Natural killer cell (primary cell): ENCODE results near the gene NRCAM. TPM values are rescaled to one million over a fixed set of nuclear protein-coding genes. Genes with fewer than 3 reads are reported as not detected.

Source experiments
- ATAC-seq, 3 donors: fragments of 150-1000 bp in 2 of 3; fragments of 200-7000 bp in 1 of 3; cut with Tn5 transposase; 1 replicate in 1 of 3; 2 replicates in 2 of 3; pipeline ENCODE4 v1.10.0; 2021; ENCODE audit warnings: mild to moderate bottlenecking in 2 of 3, moderate library complexity in 2 of 3
- DNase-seq, 2 donors: peaks; one replicate each; pipeline versions ENCODE4 v3.0.0 to v3.0.0-alpha.2; 2013 to 2021; ENCODE audit warnings: mixed read lengths in 1 of 2
- H3K27ac ChIP-seq: one replicate; pipeline ENCODE4 v1.5.1; 2013; ENCODE audit warnings: mild to moderate bottlenecking, low read length
- H3K27me3 ChIP-seq: one replicate; pipeline ENCODE4 v1.6.1; 2013; ENCODE audit warnings: low read length; ENCODE audit not compliant: control insufficient read depth, insufficient read depth
- H3K36me3 ChIP-seq: one replicate; pipeline ENCODE4 v1.6.1; 2013; ENCODE audit warnings: low read length; ENCODE audit not compliant: control insufficient read depth, insufficient read depth
- H3K4me1 ChIP-seq: one replicate; pipeline ENCODE4 v1.6.1; 2013; ENCODE audit warnings: low read length; ENCODE audit not compliant: control insufficient read depth, insufficient read depth
- H3K4me3 ChIP-seq: one replicate; pipeline ENCODE4 v1.5.1; 2013; ENCODE audit warnings: low read length
- H3K9me3 ChIP-seq: one replicate; pipeline ENCODE4 v1.6.1; 2013; ENCODE audit warnings: low read length; ENCODE audit not compliant: control insufficient read depth, insufficient read depth
- H3K27ac Mint-ChIP-seq, 2 donors: one replicate each; pipeline ENCODE4 v1.8.0; 2022; ENCODE audit warnings: mild to moderate bottlenecking in 2 of 2, mixed read lengths in 2 of 2, moderate library complexity in 1 of 2
- H3K27me3 Mint-ChIP-seq, 2 donors: one replicate each; pipeline ENCODE4 v1.8.0; 2022; ENCODE audit warnings: low read depth in 2 of 2, mixed read lengths in 2 of 2
- H3K36me3 Mint-ChIP-seq: one replicate; pipeline ENCODE4 v1.8.0; 2022; ENCODE audit warnings: mixed read lengths
- H3K4me1 Mint-ChIP-seq, 2 donors: one replicate each; pipeline ENCODE4 v1.8.0; 2022; ENCODE audit warnings: mixed read lengths in 2 of 2
- H3K4me3 Mint-ChIP-seq: one replicate; pipeline ENCODE4 v1.8.0; 2022; ENCODE audit warnings: mild to moderate bottlenecking, moderate library complexity, mixed read lengths
- H3K9me3 Mint-ChIP-seq, 2 donors: one replicate each; pipeline ENCODE4 v1.8.0; 2022; ENCODE audit warnings: mixed read lengths in 2 of 2
- WGBS: methylation state at CpG from one replicate; pipeline ENCODE4 v1.1.7; 2013; ENCODE audit warnings: missing lambda C conversion rate; ENCODE audit not compliant: insufficient coverage; 5-methylcytosine and 5-hydroxymethylcytosine counted together
- intact Hi-C: fragments of 100-400 bp; cut with micrococcal nuclease; formaldehyde crosslinking; loops from one replicate; pipeline ENCODE4 v1.14.2; 2022
- total RNA-seq, 4 donors: library from RNA; stranded (reverse); fragments of 120-200 nt in 1 of 4; gene quantifications; one replicate each; pipeline versions ENCODE4 v1.2.3 to v1.2.4, GENCODE V29; 2013 to 2022
- TF ChIP-seq, protein P1 (sequence below): fragments of 200-600 bp; IDR thresholded peaks from one replicate; pipeline ENCODE4 v1.8.0; 2022; ENCODE audit warnings: antibody characterized with exemption

Gene NRCAM
- total RNA-seq, 3 donors from 2014 or later (not counting 1 experiment from before 2014, with no cell fraction given), result 0.27 to 0.95 (median 0.52) TPM

DNA sequence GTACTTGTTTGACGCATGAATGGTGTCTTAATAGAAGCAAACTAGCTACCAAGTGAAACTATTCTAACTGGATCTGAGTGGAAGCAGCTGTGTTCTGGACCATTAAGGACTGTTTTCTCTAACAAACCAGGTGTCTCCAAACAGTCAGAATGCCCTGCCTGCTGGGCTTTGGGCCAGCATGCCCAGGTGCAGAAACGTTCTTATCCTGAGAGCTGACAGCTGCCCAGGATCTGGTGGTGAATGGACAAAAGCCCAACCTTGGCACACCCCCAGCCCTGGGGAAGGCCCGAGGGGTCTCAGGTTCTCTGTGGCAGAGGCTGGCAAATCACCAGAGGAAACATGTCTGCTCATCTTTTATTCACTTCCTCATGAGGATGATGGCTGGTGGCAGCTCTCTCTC is 277.8 kb downstream of the NRCAM start:
- Histone ChIP-seq H3K4me1 (no peaks in the 10 kb centered on the region), H3K27me3 (peaks cover 3% of the 10 kb centered on the region), H3K9me3 (no peaks in the 10 kb centered on the region), H3K4me3 (no peak overlapping the region), H3K27ac (no peak overlapping the region), H3K36me3 (no peaks in the 10 kb centered on the region)
- WGBS, result 57% methylated on average over 3 of the region's 3 CpGs
- TF ChIP-seq, protein P1, sequence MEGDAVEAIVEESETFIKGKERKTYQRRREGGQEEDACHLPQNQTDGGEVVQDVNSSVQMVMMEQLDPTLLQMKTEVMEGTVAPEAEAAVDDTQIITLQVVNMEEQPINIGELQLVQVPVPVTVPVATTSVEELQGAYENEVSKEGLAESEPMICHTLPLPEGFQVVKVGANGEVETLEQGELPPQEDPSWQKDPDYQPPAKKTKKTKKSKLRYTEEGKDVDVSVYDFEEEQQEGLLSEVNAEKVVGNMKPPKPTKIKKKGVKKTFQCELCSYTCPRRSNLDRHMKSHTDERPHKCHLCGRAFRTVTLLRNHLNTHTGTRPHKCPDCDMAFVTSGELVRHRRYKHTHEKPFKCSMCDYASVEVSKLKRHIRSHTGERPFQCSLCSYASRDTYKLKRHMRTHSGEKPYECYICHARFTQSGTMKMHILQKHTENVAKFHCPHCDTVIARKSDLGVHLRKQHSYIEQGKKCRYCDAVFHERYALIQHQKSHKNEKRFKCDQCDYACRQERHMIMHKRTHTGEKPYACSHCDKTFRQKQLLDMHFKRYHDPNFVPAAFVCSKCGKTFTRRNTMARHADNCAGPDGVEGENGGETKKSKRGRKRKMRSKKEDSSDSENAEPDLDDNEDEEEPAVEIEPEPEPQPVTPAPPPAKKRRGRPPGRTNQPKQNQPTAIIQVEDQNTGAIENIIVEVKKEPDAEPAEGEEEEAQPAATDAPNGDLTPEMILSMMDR, result no peak
- intact Hi-C loops, result no loop called here
- DNase-seq, result no peak
- Mint-ChIP-seq H3K4me3 (no peak overlapping the region), H3K36me3 (no peaks in the 10 kb centered on the region), H3K4me1 (no peaks in the 10 kb centered on the region), H3K27ac (no peak overlapping the region), H3K9me3 (no peaks in the 10 kb centered on the region), H3K27me3 (peaks cover 8 to 36% of the 10 kb centered on the region in 2 donors)
- ATAC-seq, result no peak

DNA sequence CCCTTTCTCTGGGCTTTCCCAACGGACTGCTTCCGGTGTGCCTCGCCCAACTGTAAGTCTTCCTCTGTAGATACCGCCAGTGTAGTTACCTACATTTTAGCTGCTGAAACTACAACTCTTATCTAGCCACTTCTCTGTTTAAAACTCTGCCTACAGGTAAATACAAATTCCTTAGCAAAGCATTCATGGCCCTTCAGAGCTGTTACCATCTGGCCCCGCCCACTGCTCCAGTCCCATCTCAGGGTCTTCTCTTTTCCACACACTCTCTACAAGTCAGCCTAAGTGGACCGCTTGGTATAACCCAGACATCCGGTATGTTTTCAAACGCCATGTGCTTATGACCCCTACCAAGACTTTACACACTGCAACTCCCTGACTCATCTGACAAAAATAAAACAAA is 285.1 kb downstream of the NRCAM start:
- H3K27ac Mint-ChIP-seq, result no peak overlapping the region
- TF ChIP-seq, protein P1, result no peak
- no peak overlapping the region for H3K4me3 Mint-ChIP-seq
- no peaks in the 10 kb centered on the region for H3K9me3 ChIP-seq
- ATAC-seq, result no peak
- H3K36me3 ChIP-seq, result no peaks in the 10 kb centered on the region
- no peak for DNase-seq
- WGBS, result 96% methylated on average over 8 of the region's 8 CpGs
- H3K27ac ChIP-seq, result no peak overlapping the region
- no peaks in the 10 kb centered on the region for H3K36me3 Mint-ChIP-seq
- no peaks in the 10 kb centered on the region for H3K4me1 ChIP-seq
- H3K27me3 Mint-ChIP-seq, result peaks cover 0 to 9% of the 10 kb centered on the region in 2 donors
- H3K9me3 Mint-ChIP-seq, result no peaks in the 10 kb centered on the region
- intact Hi-C loops, result no loop called here
- no peaks in the 10 kb centered on the region for H3K4me1 Mint-ChIP-seq
- peaks cover 4% of the 10 kb centered on the region for H3K27me3 ChIP-seq
- no peak overlapping the region for H3K4me3 ChIP-seq

DNA sequence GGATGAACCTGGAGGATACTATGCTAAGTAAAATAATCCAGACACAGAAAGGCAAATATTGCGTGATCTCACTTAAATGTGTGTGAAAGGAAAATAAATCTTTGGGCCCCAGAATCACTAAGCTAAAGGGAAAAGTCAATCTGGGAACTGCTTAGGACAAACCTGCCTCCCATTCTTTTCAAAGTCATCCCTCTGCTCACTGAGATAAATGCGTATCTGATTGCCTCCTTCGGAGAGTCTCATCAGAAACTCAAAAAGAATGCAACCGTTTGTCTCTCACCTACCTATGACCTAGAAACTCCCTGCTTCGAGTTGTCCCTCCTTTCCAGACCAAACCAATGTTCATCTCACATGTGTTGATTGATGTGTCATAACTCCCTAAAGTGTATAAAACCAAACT is 286.0 kb downstream of the NRCAM start:
- intact Hi-C loops, result no loop called here
- no peaks in the 10 kb centered on the region for H3K4me1 ChIP-seq
- DNase-seq (no peak), ATAC-seq (no peak)
- H3K27ac ChIP-seq, result no peak overlapping the region
- Mint-ChIP-seq H3K4me1 (no peaks in the 10 kb centered on the region), H3K27me3 (peaks cover 0 to 9% of the 10 kb centered on the region in 2 donors), H3K27ac (no peak overlapping the region), H3K36me3 (no peaks in the 10 kb centered on the region), H3K9me3 (no peaks in the 10 kb centered on the region), H3K4me3 (no peak overlapping the region)
- no peak overlapping the region for H3K4me3 ChIP-seq
- H3K36me3 ChIP-seq, result no peaks in the 10 kb centered on the region
- H3K27me3 ChIP-seq, result peaks cover 4% of the 10 kb centered on the region
- WGBS, result 79% methylated on average over 5 of the region's 5 CpGs
- H3K9me3 ChIP-seq, result no peaks in the 10 kb centered on the region
- TF ChIP-seq, protein P1, result no peak

DNA sequence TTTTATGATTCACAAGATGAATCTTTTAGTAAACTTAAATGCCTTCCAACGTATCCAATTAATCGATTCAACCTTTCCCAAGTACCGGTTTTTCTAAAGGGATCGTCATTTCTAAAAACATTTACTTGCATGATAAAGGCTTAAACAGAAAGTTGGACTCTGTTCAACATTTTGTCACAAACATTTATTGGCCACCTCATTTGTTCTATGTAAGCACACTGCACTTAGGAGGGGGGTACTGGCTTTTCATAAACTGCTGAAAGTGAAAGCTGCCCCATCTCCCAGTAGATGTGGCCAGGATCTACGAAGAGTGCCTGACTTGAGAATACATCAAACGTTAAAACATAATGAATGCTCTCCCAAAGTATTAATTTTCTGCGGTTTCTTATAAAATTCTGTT is 288.8 kb downstream of the NRCAM start:
- no peaks in the 10 kb centered on the region for H3K27me3 Mint-ChIP-seq
- DNase-seq (no peak), ATAC-seq (no peak)
- H3K4me1 Mint-ChIP-seq, result no peaks in the 10 kb centered on the region
- intact Hi-C loops, result no loop called here
- no peak overlapping the region for H3K27ac ChIP-seq
- H3K4me1 ChIP-seq, result no peaks in the 10 kb centered on the region
- no peaks in the 10 kb centered on the region for H3K9me3 ChIP-seq
- no peaks in the 10 kb centered on the region for H3K9me3 Mint-ChIP-seq
- no peak overlapping the region for H3K4me3 ChIP-seq
- peaks cover 2% of the 10 kb centered on the region for H3K27me3 ChIP-seq
- H3K4me3 Mint-ChIP-seq, result no peak overlapping the region
- no peaks in the 10 kb centered on the region for H3K36me3 ChIP-seq
- no peaks in the 10 kb centered on the region for H3K36me3 Mint-ChIP-seq
- TF ChIP-seq, protein P1, result no peak
- H3K27ac Mint-ChIP-seq, result no peak overlapping the region
- WGBS, result 93% methylated on average over 7 of the region's 7 CpGs
